ENCODE measurements around the gene GFM1.

- TF ChIP-seq CTCF (IDR thresholded peaks at IDR 0.05; ENCODE audit: low read depth, low read length) = no peak
- no peak for TF ChIP-seq MAX (IDR thresholded peaks at IDR 0.05; ENCODE audit: low read depth, low read length)
- TF ChIP-seq MYC (IDR thresholded peaks at IDR 0.05; ENCODE audit: low read depth, low read length) = no peak
Measured at GRCh38 chr3:158660711-158661110, 16.4 kb downstream of the GFM1 start.
